ENCODE results near the gene MROH2B. TPM values are rescaled to one million over a fixed set of nuclear protein-coding genes. Genes with fewer than 3 reads are reported as not detected.

Gene MROH2B
- total and polyA plus RNA-seq, 8 donors = not detected

GRCh38 chr5:40991981-40992559, 79.1 kb downstream of the MROH2B start:
- Histone ChIP-seq H3K4me3 (no peak overlapping the region), H3K27ac (peak overlapping the region in 4 of 5 donors; percentile 42 to 74 (median 72)), H3K4me1 (peaks cover 13 to 31% (median 26%) of the 10 kb centered on the region in 4 donors), H3K27me3 (no peaks in the 10 kb centered on the region), H3K36me3 (no peaks in the 10 kb centered on the region), H3K9me3 (no peaks in the 10 kb centered on the region)
- intact Hi-C loops (cut with DNase I; ENCODE audit: low total_unique reads) = no loop called here
- WGBS, 5 donors = 62 to 82% (median 75%) methylated on average over 5 of the region's 5 CpGs
- TF ChIP-seq CTCF (IDR thresholded peaks at IDR 0.05) = no peak
- no peak for TF ChIP-seq EP300 (IDR thresholded peaks at IDR 0.05)
- no peak for TF ChIP-seq POLR2A (IDR thresholded peaks at IDR 0.05)
- no peak for TF ChIP-seq POLR2AphosphoS5 (IDR thresholded peaks at IDR 0.05)
- no peak for DNase-seq

GRCh38 chr5:40991168-40991980, 79.8 kb downstream of the MROH2B start:
- no peaks in the 10 kb centered on the region for H3K36me3 ChIP-seq
- no peaks in the 10 kb centered on the region for H3K27me3 ChIP-seq
- H3K4me1 ChIP-seq = peaks cover 13 to 31% (median 26%) of the 10 kb centered on the region in 4 donors
- H3K9me3 ChIP-seq = no peaks in the 10 kb centered on the region
- intact Hi-C loops (cut with DNase I; ENCODE audit: low total_unique reads) = no loop called here
- H3K27ac ChIP-seq = peak overlapping the region in 4 of 5 donors; percentile 42 to 74 (median 72)
- H3K4me3 ChIP-seq = no peak overlapping the region
- TF ChIP-seq CTCF (IDR thresholded peaks at IDR 0.05) = no peak
- TF ChIP-seq POLR2AphosphoS5 (IDR thresholded peaks at IDR 0.05) = peak; percentile 56 to 91 (median 83)
- peak; percentile 71 for TF ChIP-seq EP300 (IDR thresholded peaks at IDR 0.05)
- TF ChIP-seq POLR2A (IDR thresholded peaks at IDR 0.05) = no peak
- 3 to 26% (median 16%) methylated on average over 2 of the region's 2 CpGs for WGBS, 5 donors
- peak; percentile 52 to 68 for DNase-seq

- no peaks in the 10 kb centered on the region for H3K27me3 ChIP-seq
- intact Hi-C loops (cut with DNase I; ENCODE audit: low total_unique reads) = no loop called here
- H3K4me1 ChIP-seq = peaks cover 13 to 31% (median 26%) of the 10 kb centered on the region in 4 donors
- TF ChIP-seq POLR2AphosphoS5 (IDR thresholded peaks at IDR 0.05) (no peak), EP300 (IDR thresholded peaks at IDR 0.05) (no peak), CTCF (IDR thresholded peaks at IDR 0.05) (no peak), POLR2A (IDR thresholded peaks at IDR 0.05) (no peak)
- no peaks in the 10 kb centered on the region for H3K36me3 ChIP-seq
- WGBS, 5 donors = 89 to 95% (median 94%) methylated on average over 8 of the region's 8 CpGs
- DNase-seq = no peak
- H3K27ac ChIP-seq = no peak overlapping the region
- no peaks in the 10 kb centered on the region for H3K9me3 ChIP-seq
- no peak overlapping the region for H3K4me3 ChIP-seq
These were observed 82.2 kb downstream of the MROH2B start for GRCh38 chr5:40988746-40989510.

- intact Hi-C loops (cut with DNase I; ENCODE audit: low total_unique reads) = no loop called here
- Histone ChIP-seq H3K27me3 (no peaks in the 10 kb centered on the region), H3K36me3 (no peaks in the 10 kb centered on the region), H3K27ac (no peak overlapping the region), H3K4me1 (peaks cover 9 to 26% (median 24%) of the 10 kb centered on the region in 4 donors), H3K4me3 (no peak overlapping the region), H3K9me3 (no peaks in the 10 kb centered on the region)
- DNase-seq = no peak
- TF ChIP-seq CTCF (IDR thresholded peaks at IDR 0.05) (no peak), EP300 (IDR thresholded peaks at IDR 0.05) (no peak), POLR2A (IDR thresholded peaks at IDR 0.05) (no peak), POLR2AphosphoS5 (IDR thresholded peaks at IDR 0.05) (no peak)
These were observed 83.8 kb downstream of the MROH2B start for GRCh38 chr5:40987349-40987748.
